GM19023 (cell line): ENCODE data around the gene HNRNPAB.

Experiments
- ATAC-seq: cut with Tn5 transposase; IDR thresholded peaks from one replicate; pipeline ENCODE4 v1.9.1; 2021; ENCODE audit warnings: mild to moderate bottlenecking, moderate library complexity; ENCODE audit not compliant: unreplicated experiment

HNRNPAB gene

DNA sequence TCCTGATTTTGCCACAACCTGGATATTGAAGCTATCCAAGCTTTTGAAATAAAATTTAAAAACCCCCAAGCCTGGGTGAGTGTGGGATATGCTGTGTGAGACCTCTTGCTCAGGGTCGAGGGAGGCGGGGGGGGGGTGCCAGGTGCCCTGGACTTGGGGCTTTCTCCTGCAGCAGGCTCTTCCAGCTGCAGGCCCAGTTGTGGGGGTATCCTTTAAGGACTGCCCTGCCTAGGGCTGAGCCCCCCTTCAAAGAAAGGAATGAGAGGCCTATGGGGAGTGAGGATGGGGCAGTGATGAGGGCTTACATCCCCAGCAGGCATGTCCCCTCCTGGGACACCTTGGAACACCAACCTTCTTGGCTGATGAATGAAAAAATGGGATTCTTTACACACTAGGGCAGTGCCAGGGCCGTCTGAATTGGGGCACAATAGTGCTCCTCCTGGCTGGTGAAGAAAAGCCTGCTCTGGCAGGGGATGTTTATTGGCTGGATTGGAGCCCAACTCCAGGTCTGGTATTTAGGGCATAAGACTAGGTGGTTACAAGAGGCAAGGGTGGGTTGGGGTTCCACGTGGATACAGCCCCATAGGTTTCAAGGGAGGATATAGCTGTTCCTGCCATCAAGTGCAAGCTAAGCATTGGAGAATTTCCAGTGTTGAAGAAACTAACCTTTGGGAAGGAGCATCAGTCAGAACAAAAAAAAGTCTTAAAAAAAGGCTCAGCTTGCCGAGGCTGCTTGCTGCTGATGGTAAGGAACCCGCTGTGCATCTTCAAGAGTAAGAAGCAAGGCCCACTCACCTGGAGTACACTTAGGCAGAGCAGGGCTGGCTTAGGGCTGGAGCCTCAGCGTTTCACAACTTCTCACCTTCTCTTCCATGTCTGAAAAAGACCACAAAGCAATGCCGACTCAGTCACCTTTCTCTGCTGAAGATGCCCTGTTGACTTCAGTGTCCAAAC, 7.0 kb downstream of the HNRNPAB start:
- no peak for ATAC-seq

DNA sequence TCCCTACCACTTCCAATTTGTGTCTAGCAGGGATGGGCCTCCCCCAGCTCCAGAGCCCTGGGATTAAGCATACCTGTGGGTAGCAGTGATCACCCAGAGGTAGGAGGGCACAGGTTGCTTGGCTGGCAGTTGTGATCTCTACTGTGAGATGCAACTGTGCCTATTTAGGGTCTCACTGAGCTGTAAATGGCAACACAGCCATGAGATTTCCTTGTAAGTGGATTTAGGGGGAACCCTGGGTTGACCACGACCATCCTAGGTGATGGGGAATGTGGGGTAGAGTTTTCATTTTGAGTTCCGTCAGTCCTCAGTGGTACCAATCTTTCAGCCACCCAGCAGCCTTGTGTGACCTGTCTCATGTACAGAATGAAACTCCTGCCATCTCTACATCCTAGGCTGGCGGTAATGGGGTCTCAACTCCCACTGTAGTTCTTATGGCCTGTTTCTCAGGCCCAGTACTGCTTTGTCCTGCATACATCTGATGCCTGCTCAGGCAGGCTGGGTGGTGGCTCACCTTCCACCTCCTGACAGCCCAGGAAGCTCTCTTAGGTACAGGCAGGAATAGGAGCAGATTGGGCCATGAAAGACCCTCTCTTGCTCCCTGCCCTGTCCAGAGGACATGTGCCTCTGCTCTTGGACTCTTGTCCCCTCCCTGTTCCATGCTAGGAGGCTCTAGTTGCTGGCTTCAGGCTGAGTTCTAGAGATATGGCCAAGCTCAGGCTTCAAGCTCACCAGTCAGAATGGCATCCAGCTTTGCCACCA, 8.1 kb downstream of the HNRNPAB start:
- ATAC-seq = no peak

DNA sequence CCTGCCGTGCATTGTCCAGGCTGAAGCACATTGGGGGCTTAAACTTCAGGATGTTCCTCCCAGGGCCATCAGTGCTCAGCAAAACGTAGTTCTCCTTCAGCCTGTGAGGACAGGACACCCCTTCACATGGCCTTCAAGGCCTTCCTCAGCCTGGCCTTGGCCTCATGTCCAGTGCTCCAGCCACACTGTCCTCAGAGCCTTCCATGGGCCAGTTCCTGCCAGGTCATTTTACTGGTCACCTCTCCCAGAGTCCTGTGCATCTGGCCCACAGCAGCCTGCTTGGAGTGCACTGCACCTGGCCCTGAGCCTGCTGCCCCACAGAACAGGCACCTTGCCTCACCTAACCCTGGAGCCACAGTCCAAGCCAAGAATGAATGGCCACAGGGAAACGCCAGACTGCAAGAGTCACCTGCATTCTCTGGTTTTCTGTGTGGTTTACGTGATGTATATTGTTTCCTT, 8.7 kb downstream of the HNRNPAB start:
- ATAC-seq = no peak

DNA sequence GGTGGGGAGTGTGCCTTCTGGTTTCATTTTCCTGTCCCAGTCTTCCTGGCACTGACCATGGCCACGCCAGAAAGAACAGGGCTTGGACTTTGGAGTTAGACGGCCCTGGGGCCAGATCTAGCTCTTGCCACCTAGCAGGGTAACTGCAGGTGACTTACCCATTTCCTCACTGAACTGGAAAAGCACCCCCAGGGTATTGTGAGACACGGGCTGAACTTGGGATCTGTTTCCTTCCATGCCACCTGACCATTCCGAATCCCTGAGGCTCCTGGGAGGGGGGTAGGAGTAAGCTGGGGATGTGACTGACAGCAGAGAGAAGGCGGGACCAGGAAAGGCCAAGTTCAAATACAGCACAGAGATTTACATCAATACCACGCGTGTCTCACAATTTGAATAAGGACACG, 9.4 kb downstream of the HNRNPAB start:
- ATAC-seq = no peak

DNA sequence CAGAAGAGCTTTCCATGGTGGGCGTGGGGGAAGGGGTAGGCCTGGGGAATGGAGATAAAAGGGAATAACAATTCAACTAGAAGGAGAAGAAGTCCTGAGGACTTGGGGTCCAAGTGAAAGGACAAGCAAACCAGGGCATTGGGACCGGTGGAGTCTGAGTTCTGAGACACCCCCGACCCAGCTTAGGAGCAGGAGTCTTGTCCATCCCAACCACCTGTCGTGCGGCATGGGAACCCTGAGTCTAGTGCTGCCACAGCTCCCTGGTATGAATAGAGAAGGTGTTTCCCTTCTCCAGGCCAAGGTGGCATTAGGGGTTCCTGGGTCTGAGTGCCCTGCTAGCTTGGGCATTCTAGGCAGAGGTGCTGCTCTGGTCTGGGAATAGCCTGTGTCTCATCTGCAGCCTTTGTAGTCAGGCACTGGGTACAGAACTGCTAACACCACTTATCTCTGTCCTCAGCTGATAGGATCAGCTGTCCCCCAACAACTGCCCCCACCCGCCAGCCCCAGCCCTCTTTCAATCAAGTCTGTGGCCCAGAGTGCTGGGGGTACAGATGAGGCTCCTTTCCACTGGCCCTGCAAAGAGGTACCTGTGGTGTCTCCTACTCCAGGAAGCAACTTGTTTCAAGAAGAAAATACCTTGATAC, 9.9 kb downstream of the HNRNPAB start:
- no peak for ATAC-seq

DNA sequence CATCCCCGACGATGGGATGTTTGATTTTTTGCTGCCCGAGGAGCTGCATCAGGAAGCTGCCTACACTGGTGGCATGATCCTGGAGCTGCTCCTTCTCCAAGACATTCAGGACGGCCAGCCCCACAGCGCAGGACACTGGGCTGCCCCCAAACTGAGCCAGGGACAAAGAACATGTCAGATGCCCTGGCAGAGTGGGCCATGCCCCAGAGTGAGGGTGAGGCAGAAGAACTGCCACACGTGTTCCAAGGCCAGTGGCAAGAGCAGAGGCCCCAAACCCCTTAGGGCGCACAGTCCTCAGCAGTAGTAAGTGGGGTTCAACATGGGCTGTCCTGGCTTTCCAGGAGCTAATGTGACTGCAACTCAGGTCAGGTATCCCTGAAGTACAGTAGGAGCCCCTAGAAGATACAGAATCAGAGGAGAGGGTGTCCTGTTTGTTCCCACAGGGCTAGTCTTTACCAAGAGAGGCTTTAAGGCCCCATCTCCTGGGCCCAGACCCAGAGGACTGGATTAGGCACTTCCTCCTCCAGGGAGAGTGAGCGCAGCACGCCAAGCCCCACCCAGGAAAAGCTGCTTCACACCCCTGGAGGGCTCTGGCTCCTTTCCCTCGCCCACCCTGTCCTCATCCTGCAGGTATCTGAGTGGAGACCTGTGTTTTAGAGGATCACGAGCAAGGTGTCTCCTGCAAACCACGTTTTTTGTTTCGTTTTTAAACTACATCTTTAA, 11.1 kb downstream of the HNRNPAB start:
- ATAC-seq = no peak

DNA sequence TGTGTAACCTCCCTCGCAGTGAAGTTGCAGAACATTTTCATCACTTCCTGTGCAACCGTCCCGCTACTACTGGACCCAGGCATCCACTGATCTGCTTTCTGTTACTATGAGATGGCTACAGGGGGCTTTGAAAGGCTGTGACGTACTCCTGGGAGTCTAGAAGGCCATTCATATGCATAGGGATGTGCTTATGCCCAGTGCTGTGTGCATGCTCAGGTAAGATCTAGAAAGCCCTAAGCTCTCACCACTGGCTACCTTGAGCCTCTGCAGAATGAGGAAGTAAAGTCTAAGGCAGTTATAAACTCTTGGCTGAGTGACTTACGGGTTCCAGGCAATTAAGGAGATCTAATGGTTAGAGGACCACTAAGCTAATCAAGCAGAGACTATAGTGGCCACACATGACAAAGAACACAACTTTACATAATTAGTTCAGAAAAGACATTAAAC, 11.8 kb downstream of the HNRNPAB start:
- no peak for ATAC-seq

DNA sequence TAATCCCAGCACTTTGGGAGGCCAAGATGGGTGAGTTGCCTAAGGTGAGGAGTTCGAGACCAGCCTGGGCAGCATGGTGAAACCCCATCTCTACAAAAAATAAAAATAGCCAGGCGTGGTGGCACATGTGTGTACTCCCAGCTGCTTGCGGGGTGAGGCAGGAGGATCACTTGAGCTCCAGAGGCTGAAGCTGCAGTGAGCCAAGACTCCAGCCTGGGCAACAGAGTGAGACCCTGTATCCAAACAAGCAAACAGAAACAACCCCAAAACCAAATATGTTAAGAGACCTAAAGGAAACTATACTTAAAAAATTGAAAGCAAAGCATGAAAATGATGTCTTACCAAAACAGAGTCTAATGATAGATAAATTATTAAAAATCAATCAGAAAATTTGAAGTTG, 12.4 kb downstream of the HNRNPAB start:
- no peak for ATAC-seq

DNA sequence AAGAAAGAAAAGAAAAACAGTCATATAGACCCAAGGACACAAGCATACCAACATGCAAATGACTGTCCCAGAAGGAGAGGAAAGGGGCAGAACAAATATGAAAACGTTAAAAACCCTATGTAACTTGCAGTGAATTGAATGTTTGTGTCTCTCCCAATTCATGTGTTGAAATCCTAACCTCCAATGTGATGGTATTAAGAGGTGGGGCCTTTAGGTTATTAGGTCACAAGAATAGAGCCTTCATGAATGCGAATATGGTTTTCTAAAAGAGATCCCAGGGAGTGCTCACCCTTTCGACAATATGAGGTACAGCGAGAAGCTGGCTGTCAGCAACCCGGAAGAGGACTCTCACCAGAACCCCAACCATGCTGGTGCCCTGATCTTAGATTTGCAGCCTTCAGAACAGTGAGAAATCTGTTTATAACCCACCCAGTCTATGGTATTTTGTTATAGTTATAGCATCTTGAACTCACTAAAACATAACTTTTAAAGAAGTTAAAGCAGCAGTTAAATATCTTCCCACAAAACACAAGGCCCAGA, 14.0 kb downstream of the HNRNPAB start:
- no peak for ATAC-seq

DNA sequence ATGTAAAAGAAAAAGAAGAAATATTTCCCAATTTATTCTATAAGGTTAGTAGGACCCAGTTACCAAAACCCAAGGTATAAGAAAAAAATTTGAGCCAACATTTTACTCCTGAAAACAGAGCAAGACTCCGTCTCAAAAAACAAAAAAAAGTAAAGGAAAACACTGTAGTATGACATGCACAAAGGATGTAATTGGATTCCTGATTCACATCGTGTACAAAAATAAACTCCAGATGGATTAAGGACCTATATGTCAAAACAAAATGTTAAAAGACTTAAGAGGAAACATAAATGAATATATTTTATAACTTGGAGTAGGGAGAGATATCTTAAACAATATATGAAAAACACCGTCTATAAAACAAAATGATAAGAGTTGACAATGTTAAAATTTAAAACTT, 14.5 kb downstream of the HNRNPAB start:
- ATAC-seq = no peak

DNA sequence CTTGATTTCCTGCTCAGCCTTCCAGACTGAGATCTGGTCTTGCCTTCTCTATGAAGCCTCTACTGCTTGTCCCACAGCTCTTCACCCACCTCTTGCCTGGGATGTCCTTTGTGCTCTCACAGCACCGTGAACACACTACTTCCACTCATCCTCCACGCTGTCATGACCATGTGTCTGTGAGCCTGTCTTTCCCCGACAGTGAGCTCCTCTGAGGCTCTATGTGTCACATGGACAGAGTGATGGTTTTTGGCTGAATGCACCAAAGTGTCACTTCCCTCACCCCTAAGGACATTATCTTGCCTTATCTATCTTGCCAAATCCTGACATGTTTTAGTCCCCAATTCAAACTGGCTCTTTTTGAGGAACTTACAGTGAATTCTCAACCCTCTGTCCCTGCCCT, 16.9 kb downstream of the HNRNPAB start:
- ATAC-seq = no peak

DNA sequence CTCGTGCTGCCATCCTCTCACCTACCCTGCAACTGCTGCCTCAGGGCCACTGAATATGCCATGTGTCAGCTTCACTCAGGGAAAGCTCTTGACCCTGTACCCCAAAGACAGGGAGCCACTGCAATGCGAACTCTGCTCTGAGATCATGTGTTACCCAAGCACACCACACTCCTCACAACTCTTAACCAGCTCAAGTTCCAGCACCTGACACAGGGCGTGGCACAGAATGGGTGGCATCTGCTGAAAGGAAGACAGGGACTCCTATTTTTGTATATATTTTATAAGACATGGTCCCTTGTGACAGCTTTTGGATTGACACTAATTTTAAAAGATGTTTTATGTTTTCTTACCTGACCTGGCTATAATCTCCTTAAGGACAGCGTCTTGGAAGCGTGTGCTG, 17.5 kb downstream of the HNRNPAB start:
- ATAC-seq = no peak

DNA sequence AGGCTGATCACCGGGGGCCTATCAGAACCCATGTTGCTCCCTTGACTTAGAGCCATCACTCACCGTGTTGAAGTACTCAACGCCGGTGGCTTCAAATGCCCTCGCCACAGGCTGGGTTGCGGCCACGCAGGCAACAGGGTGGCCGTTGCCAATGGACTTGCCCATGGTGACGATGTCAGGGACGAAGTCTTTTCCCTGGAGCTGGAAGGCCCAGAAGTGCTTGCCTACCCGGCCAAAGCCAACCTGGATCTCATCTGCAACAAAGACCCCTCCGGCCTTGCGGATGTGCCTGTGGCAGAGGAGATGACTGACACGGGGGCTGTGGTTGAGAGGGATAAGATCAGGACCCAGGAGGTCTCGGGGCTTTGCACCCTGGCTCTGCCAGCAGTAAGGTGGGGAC, 18.0 kb downstream of the HNRNPAB start:
- no peak for ATAC-seq

DNA sequence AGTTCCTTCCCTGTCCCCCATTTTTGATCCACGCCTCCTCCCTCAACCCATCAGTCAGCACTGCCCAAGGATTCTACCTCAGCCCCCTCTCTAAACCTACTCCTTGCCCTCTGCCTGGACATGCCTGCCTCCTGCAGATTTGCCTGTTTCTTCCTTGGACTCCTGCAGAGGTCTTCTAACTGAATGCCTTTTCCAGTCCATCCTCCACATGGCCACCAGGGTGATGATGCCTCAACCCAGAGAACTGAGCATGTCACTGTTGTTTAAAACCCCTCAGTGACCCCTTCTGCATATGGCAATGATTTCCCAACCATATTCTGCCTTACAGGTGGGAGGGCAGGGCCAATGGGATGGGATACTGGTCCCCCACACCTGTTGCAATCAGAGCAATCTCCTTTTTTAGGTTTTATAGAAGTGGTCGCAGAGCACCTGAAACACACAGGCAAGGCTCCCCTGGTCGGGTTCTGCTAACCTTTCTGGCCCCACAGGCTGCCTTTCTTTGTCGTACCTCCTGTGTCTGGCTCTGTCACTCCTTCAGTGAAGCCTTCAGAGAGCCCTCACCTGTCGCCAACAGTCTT, 19.0 kb downstream of the HNRNPAB start:
- ATAC-seq = no peak

DNA sequence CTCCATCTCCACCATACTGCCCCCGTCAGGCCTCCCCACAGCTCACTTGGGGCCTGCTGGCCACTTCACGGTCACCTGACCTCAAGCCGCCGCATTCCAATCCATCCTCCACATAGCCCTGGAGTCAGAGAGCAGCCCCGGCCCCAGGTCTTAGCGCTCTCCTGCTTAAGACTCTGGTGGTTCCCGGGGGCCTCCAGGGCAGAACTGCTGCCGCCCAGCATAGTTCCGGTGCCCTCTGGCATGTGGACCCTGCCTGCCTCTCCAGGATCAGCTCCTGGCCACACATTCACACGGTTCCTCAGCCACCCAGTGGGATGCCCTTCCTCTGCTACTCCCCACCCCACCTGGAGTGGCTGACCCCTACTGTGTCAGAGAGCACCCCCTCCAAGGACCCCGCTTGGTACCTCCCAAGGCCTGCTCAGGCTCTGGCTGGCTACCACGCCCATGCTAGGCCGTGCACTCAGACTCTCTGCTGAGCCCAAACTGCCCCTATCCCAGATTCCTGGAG, 19.5 kb downstream of the HNRNPAB start:
- ATAC-seq = no peak

DNA sequence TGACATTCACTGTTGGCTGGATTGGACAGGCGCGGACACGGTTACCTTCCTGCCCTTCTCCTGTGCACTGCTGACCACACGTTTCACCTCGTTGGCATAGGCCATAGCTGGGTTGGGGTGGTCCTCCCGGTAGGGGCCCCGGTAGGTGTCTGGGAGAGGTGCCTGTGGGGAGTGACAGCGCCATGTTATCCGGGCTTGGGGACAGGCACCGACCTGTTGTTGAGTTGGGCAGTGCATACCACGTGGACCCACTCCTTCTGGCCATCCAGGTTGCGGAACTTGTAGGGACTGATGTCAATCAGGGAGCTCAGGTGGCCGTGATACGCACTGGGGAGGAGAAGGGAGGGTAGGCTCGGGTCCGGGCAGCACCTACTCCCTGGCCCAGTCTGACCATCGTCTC, 20.1 kb downstream of the HNRNPAB start:
- ATAC-seq = no peak

DNA sequence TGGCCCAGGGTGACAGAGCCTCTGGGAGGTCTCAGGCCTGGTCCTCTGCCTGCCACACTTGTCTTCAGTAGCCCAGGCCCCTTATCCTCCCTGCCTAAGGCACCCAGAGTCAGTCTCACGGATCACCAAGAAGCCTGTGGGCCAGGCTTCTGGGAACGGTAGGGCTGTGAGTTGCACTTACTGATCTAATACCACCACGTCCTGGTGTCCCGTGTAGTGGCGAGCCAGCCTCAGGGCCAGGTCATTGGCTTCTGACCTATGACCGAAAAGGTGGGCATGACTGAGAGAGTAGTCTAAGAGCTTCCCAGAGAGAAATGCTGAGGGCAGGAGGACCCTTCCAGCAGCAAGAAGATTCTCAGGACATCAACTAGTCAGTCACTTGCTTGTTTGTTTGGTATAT, 20.8 kb downstream of the HNRNPAB start:
- ATAC-seq = no peak

DNA sequence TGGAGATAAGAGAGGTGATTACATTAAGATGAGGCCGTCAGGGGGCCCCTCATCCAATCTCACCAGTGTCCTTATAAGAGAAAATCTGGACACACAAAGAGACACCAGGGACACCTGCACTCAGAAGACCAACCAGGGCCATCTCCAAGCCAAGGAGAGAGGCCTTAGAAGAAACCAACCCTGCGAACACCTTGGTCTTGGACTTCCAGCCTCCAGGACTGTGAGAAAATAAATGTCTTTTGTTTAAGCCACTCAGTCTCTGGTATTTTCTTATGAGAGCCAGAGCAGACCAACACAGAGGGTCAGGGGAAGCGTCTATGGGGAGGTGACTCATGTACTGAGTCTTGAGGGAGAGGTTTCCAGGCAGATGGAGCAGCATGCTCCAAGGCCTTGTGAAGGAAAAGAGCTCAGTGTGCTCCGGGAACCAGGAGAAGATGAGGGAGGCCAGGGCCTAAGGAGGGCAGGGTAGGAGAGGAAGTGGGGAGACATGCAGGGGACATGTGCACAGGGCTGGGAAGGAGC, 22.9 kb downstream of the HNRNPAB start:
- no peak for ATAC-seq

DNA sequence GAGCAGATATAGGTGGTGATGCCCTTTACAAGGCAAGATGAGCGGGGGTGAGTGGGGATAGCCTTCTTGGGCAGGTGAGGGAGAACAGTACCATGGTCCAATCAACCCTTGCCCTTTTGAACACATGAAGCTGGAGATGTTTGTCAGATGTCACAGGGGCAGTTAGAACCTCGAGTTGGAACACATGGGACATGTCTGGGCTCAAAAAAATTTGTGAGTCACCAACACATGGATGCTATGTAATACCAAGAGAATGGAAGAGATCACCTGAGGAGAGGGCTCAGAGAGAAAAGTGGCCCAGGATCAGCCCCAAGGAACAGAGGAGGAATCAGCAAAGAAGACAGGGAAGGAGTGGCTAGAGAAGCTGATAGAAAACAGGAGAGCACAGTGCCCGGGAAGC, 23.6 kb downstream of the HNRNPAB start:
- no peak for ATAC-seq

DNA sequence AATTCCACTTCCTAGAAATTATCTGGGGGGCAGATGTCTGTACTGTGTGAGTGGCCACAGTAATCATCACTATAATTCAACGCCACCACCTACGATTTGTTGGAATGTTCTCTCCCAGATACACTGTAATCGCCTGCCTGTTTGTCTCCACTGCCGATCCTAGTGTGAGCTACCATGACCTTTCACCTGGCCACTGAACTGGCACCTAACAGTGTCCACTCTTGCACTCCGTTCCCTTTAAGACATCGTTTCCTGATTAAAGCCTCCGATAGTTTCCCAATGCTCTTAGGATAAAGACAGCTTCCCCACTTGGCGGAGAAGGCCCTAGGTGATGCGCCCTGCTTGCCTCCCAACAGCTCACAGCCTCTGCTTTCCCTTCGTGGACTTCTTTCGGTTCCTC, 24.3 kb downstream of the HNRNPAB start:
- ATAC-seq = no peak
